GM12878 (cell line): ENCODE measurements around the gene ARPP21. TPM values are rescaled to one million over a fixed set of nuclear protein-coding genes. Genes with fewer than 3 reads are reported as not detected.

Experiments used
- ATAC-seq: fragments of 200-7000 bp; cut with Tn5 transposase; 3 replicates; pipeline ENCODE4 v1.9.1; 2020; ENCODE audit warnings: mild to moderate bottlenecking, moderate library complexity
- BruUV-seq: library from RNA; stranded (reverse); fragments of 400-500 nt; replicated peaks from 2 replicates; lab custom pipeline; 2021; lab: Mats Ljungman, UMichigan
- CTCF ChIA-PET: fragments of 300-600 bp; sonication (Branson Sonifier 250); formaldehyde crosslinking; extraction: SDS; loops from one replicate; lab custom pipeline; 2021; ENCODE audit warnings: inconsistent platforms; lab: Yijun Ruan, JAX
- POLR2A ChIA-PET: fragments of 350-600 bp; formaldehyde crosslinking; extraction: SDS; loops from one replicate; lab custom pipeline; 2021; ENCODE audit warnings: inconsistent platforms; lab: Charles Lee
- RAD21 ChIA-PET: fragments of 300-600 bp; sonication (Branson Sonifier 250); formaldehyde crosslinking; loops from one replicate; lab custom pipeline; 2023; ENCODE audit warnings: antibody characterized with exemption; ENCODE audit not compliant: unreplicated experiment; lab: Charles Lee
- SMC1A ChIA-PET: fragments of 300-600 bp; sonication (Branson Sonifier 250); formaldehyde crosslinking; loops from one replicate; lab custom pipeline; 2023; ENCODE audit not compliant: unreplicated experiment, uncharacterized antibody; lab: Charles Lee
- DNase-seq: peaks from one replicate; pipeline ENCODE4 v3.0.0-alpha.2; 2011; ENCODE audit warnings: low read depth, low spot score
- FAIRE-seq: peaks from 3 replicates; lab custom pipeline; 2011; peaks lifted over from hg19 to GRCh38; lab: Jason Lieb, UNC
- H2AFZ ChIP-seq: 2 replicates; pipeline ENCODE4 v1.6.0; 2011; ENCODE audit warnings: low read depth, low read length, control low read depth; ENCODE audit not compliant: control insufficient read depth
- H3K27ac ChIP-seq: 2 replicates; pipeline ENCODE4 v1.5.1; 2011; ENCODE audit warnings: control low read depth; ENCODE audit not compliant: control insufficient read depth, insufficient read depth
- H3K27me3 ChIP-seq, 2 experiments: replicated peaks in 1 of 2; 2 replicates each; pipeline versions ENCODE4 v1.6.0 to v1.6.1; 2011; ENCODE audit warnings: low read length in 1 of 2; ENCODE audit not compliant: control insufficient read depth in 2 of 2, insufficient read depth in 2 of 2
- H3K36me3 ChIP-seq, 2 experiments: 2 replicates each; pipeline ENCODE4 v1.5.1; 2011; ENCODE audit warnings: low read length in 1 of 2; ENCODE audit not compliant: control insufficient read depth in 2 of 2, insufficient read depth in 2 of 2
- H3K4me1 ChIP-seq: 2 replicates; pipeline ENCODE4 v1.6.1; 2011; ENCODE audit warnings: mild to moderate bottlenecking, low read length, moderate library complexity, mixed read lengths; ENCODE audit not compliant: control insufficient read depth, insufficient read depth
- H3K4me2 ChIP-seq: 2 replicates; pipeline ENCODE4 v1.6.0; 2011; ENCODE audit warnings: control low read depth; ENCODE audit not compliant: control insufficient read depth, insufficient read depth
- H3K4me3 ChIP-seq: fragments of 200-600 bp; sonication (generic); 2 replicates; pipeline ENCODE4 v1.5.1; 2016
- H3K79me2 ChIP-seq: 2 replicates; pipeline ENCODE4 v1.6.0; 2011; ENCODE audit warnings: low read length; ENCODE audit not compliant: control insufficient read depth, insufficient read depth
- H3K9ac ChIP-seq: 2 replicates; pipeline ENCODE4 v1.8.0; 2011; ENCODE audit warnings: low read length, control low read depth, mixed read lengths; ENCODE audit not compliant: control insufficient read depth, insufficient read depth
- H3K9me3 ChIP-seq: replicated peaks from 3 replicates; pipeline ENCODE4 v1.5.1; 2011; ENCODE audit warnings: mild to moderate bottlenecking, low read length; ENCODE audit not compliant: control insufficient read depth, insufficient read depth
- H4K20me1 ChIP-seq: 2 replicates; pipeline ENCODE4 v1.6.0; 2011; ENCODE audit not compliant: control insufficient read depth, insufficient read depth
- EGR1 ChIP-seq, 2 experiments: IDR thresholded peaks; 1 replicate in 1 of 2; 2 replicates in 1 of 2; pipeline ENCODE4 v1.6.1; 2011 to 2012; ENCODE audit warnings: low read depth in 2 of 2, low read length in 2 of 2, borderline replicate concordance in 1 of 2, mild to moderate bottlenecking in 1 of 2, moderate library complexity in 1 of 2
- EZH2 ChIP-seq: IDR thresholded peaks from 2 replicates; pipeline ENCODE4 v1.6.1; 2012; ENCODE audit warnings: low read depth, mild to moderate bottlenecking, control low read depth, inconsistent platforms, low read length, borderline replicate concordance; ENCODE audit not compliant: control insufficient read depth
- HSF1 ChIP-seq: fragments of 150-350 bp; IDR thresholded peaks from 2 replicates; pipeline ENCODE4 v1.6.1; 2014; ENCODE audit warnings: mild to moderate bottlenecking, low read depth, low read length
- MYC ChIP-seq: IDR thresholded peaks from 2 replicates; pipeline ENCODE4 v1.6.1; 2011; ENCODE audit warnings: mild to moderate bottlenecking, low read length, moderate library complexity, inconsistent platforms; ENCODE audit not compliant: insufficient read depth, insufficient replicate concordance, insufficient read length, severe bottlenecking
- RAD21 ChIP-seq: IDR thresholded peaks from 2 replicates; pipeline ENCODE4 v1.6.1; 2011; ENCODE audit warnings: mild to moderate bottlenecking, low read depth, low read length, moderate library complexity; ENCODE audit not compliant: insufficient read depth
- RFX5 ChIP-seq: IDR thresholded peaks from 2 replicates; pipeline ENCODE4 v1.6.1; 2011; ENCODE audit warnings: low read depth, low read length, improper control_type of control experiment
- WGBS: methylation state at CpG from one replicate; pipeline ENCODE4 v1.1.6; 2016; ENCODE audit warnings: low lambda C conversion rate; ENCODE audit not compliant: insufficient replicate concordance, insufficient coverage; ENCODE audit errors: missing lambda C conversion rate; 5-methylcytosine and 5-hydroxymethylcytosine counted together
- in situ Hi-C: fragments of 300-500 bp; cut with MboI; formaldehyde crosslinking; loops from 9 replicates; pipeline ENCODE4 v1.14.3; 2018; ENCODE audit warnings: mixed read lengths
- intact Hi-C: fragments of 100-400 bp; cut with micrococcal nuclease; formaldehyde crosslinking; loops from one replicate; pipeline ENCODE4 v1.14.2; 2022; ENCODE audit not compliant: unreplicated experiment
- polyA plus RNA-seq, 11 experiments: library from polyadenylated mRNA; depleted of rRNA in 4 of 11; unstranded in 6 of 11; stranded (reverse) in 5 of 11; fragments of >200 nt; fragmentation: Nextera tagmentation in 4 of 11; fragmentation: Illumina TruSeq in 1 of 11; extraction: Ambion mirVana in 4 of 11; extraction: Trizol in 1 of 11; gene quantifications; 1 replicate in 1 of 11; 2 replicates in 10 of 11; pipeline versions ENCODE4 v1.2.1 to v1.2.3, GENCODE V29; 2011 to 2016; ENCODE audit warnings: inconsistent platforms in 2 of 11, missing spikeins in 2 of 11, low read depth in 1 of 11
- total RNA-seq, 4 experiments: library from RNA; depleted of rRNA in 3 of 4; stranded (reverse); fragments of >200 nt in 3 of 4; fragmentation: Illumina TruSeq in 1 of 4; extraction: Trizol in 1 of 4; gene quantifications; 2 replicates each; pipeline versions ENCODE4 v1.2.1 to v1.2.3, GENCODE V29; 2013 to 2021

ARPP21 gene
- total and polyA plus RNA-seq, 10 of the 15 experiments (the other 5 are each of a cell fraction or from before 2014, with no cell fraction given): not detected

- ATAC-seq (no peak), DNase-seq (no peak), FAIRE-seq (no peak)
- H3K79me2 ChIP-seq: no peaks in the 10 kb centered on the region
- H3K4me3 ChIP-seq: no peak overlapping the region
- no peak for TF ChIP-seq RAD21
- no peak for TF ChIP-seq EZH2
- TF ChIP-seq MYC: no peak
- TF ChIP-seq RFX5: no peak
- no peak for TF ChIP-seq EGR1 (IDR thresholded peaks at IDR 0.05; ENCODE audit: borderline replicate concordance in 1 of 2, low read depth in 2 of 2, low read length in 2 of 2)
- TF ChIP-seq HSF1: no peak
- CTCF ChIA-PET: interaction anchor here (1.0 kb wide), 1 partner anchor 9 kb away, joined by 3 read pairs; no protein-coding TSS in a partner anchor
- H3K4me1 ChIP-seq: no peaks in the 10 kb centered on the region
- 21% methylated on average over 1 of the region's 1 CpG for WGBS
- POLR2A ChIA-PET: no interaction called here
- H2AFZ ChIP-seq: no peak overlapping the region
- no TSS peak for BruUV-seq
- H3K4me2 ChIP-seq: no peak overlapping the region
- H3K9me3 ChIP-seq: no peaks in the 10 kb centered on the region
- intact Hi-C loops: no loop called here
- in situ Hi-C loops: no loop called here
- H3K27ac ChIP-seq: no peak overlapping the region
- H3K9ac ChIP-seq: no peak overlapping the region
- RAD21 ChIA-PET: no interaction called here
- H4K20me1 ChIP-seq: no peaks in the 10 kb centered on the region
- no peaks in the 10 kb centered on the region; a peak in 1 of 4 replicates for H3K27me3 ChIP-seq
- no peaks in the 10 kb centered on the region for H3K36me3 ChIP-seq
- SMC1A ChIA-PET: interaction anchor here (1.6 kb wide), 1 partner anchor 10 kb away, joined by 4 read pairs; no protein-coding TSS in a partner anchor
Observed at GRCh38 chr3:35675206-35675605, 35.9 kb downstream of the ARPP21 start.
